ENCODE data around the gene PLXNB1. TPM values are rescaled to one million over a fixed set of nuclear protein-coding genes. Genes with fewer than 3 reads are reported as not detected.

The PLXNB1 gene
- total and polyA plus RNA-seq, 7 experiments from 2014 or later: 0.79 to 3.3 (median 2.7) TPM; not detected in 2

GRCh38 chr3:48387634-48388033 is 42.3 kb downstream of the PLXNB1 start:
- ChIA-PET CTCF (interaction anchor here (0.5 kb wide), 1 partner anchor 996 kb away, joined by 3 read pairs; no protein-coding TSS in a partner anchor), POLR2A (interaction anchor here (0.7 kb wide), 1 partner anchor 71 kb away, joined by 4 read pairs; no protein-coding TSS in a partner anchor)
- H3K27ac ChIP-seq (ENCODE audit: low read depth, low read length): no peak overlapping the region
- H3K4me3 ChIP-seq (ENCODE audit: low read length): no peak overlapping the region
- H3K27me3 ChIP-seq (ENCODE audit: control insufficient read depth in 2 of 2, insufficient read depth in 2 of 2, low read length in 2 of 2): no peaks in the 10 kb centered on the region
- Mint-ChIP-seq H3K4me3 (no peak overlapping the region), H3K27ac (no peak overlapping the region), H3K36me3 (peaks cover 0 to 4% (median 0%) of the 10 kb centered on the region in 5 donors), H3K4me1 (no peaks in the 10 kb centered on the region), H3K9me3 (peaks cover 0 to 2% (median 0%) of the 10 kb centered on the region in 11 donors), H3K27me3 (peaks cover 0 to 61% (median 6%) of the 10 kb centered on the region in 5 donors)
- no peaks in the 10 kb centered on the region for H3K4me1 ChIP-seq (ENCODE audit: control insufficient read depth in 2 of 2, insufficient read depth in 2 of 2, low read length in 2 of 2)
- ATAC-seq: no peak
- intact Hi-C loops (cut with micrococcal nuclease): no loop called here
- no peak for DNase-seq
- H3K9me3 ChIP-seq (ENCODE audit: control insufficient read depth in 2 of 3, low read length in 3 of 3): no peaks in the 10 kb centered on the region
- no peaks in the 10 kb centered on the region for H3K36me3 ChIP-seq (ENCODE audit: control insufficient read depth in 2 of 3, insufficient read depth in 3 of 3, low read length in 3 of 3)

- no peak overlapping the region for H3K27ac Mint-ChIP-seq
- H3K4me3 Mint-ChIP-seq: no peak overlapping the region
- no peaks in the 10 kb centered on the region for H3K4me1 ChIP-seq (ENCODE audit: control insufficient read depth in 2 of 2, insufficient read depth in 2 of 2, low read length in 2 of 2)
- peaks cover 0 to 9% (median 0%) of the 10 kb centered on the region in 5 donors for H3K27me3 Mint-ChIP-seq
- POLR2A ChIA-PET: no interaction called here
- H3K27ac ChIP-seq (ENCODE audit: low read depth, low read length): no peak overlapping the region
- no peaks in the 10 kb centered on the region for H3K9me3 ChIP-seq (ENCODE audit: control insufficient read depth in 2 of 3, low read length in 3 of 3)
- no peaks in the 10 kb centered on the region for H3K4me1 Mint-ChIP-seq
- no peak overlapping the region for H3K4me3 ChIP-seq (ENCODE audit: low read length)
- no peaks in the 10 kb centered on the region for H3K27me3 ChIP-seq (ENCODE audit: control insufficient read depth in 2 of 2, insufficient read depth in 2 of 2, low read length in 2 of 2)
- DNase-seq (no peak), ATAC-seq (no peak)
- H3K9me3 Mint-ChIP-seq: no peaks in the 10 kb centered on the region
- H3K36me3 Mint-ChIP-seq: no peaks in the 10 kb centered on the region
- intact Hi-C loops (cut with micrococcal nuclease): no loop called here
- no peaks in the 10 kb centered on the region for H3K36me3 ChIP-seq (ENCODE audit: control insufficient read depth in 2 of 3, insufficient read depth in 3 of 3, low read length in 3 of 3)
- CTCF ChIA-PET: interaction anchor here (0.7 kb wide), 1 partner anchor 28 kb away, joined by 3 read pairs; no protein-coding TSS in a partner anchor
Measured at GRCh38 chr3:48372862-48373435, 56.9 kb downstream of the PLXNB1 start.

GRCh38 chr3:48372377-48372770 is 57.5 kb downstream of the PLXNB1 start:
- Mint-ChIP-seq H3K36me3 (no peaks in the 10 kb centered on the region), H3K27me3 (peaks cover 0 to 5% (median 0%) of the 10 kb centered on the region in 5 donors), H3K27ac (no peak overlapping the region), H3K4me1 (no peaks in the 10 kb centered on the region), H3K4me3 (no peak overlapping the region), H3K9me3 (no peaks in the 10 kb centered on the region)
- Histone ChIP-seq H3K4me1 (ENCODE audit: control insufficient read depth in 2 of 2, insufficient read depth in 2 of 2, low read length in 2 of 2) (no peaks in the 10 kb centered on the region), H3K9me3 (ENCODE audit: control insufficient read depth in 2 of 3, low read length in 3 of 3) (no peaks in the 10 kb centered on the region), H3K36me3 (ENCODE audit: control insufficient read depth in 2 of 3, insufficient read depth in 3 of 3, low read length in 3 of 3) (no peaks in the 10 kb centered on the region), H3K27ac (ENCODE audit: low read depth, low read length) (no peak overlapping the region), H3K27me3 (ENCODE audit: control insufficient read depth in 2 of 2, insufficient read depth in 2 of 2, low read length in 2 of 2) (no peaks in the 10 kb centered on the region), H3K4me3 (ENCODE audit: low read length) (no peak overlapping the region)
- intact Hi-C loops (cut with micrococcal nuclease): no loop called here
- DNase-seq (no peak), ATAC-seq (no peak)
- ChIA-PET POLR2A (no interaction called here), CTCF (interaction anchor here (0.7 kb wide), 1 partner anchor 28 kb away, joined by 3 read pairs; no protein-coding TSS in a partner anchor)

GRCh38 chr3:48371651-48372376 is 58.1 kb downstream of the PLXNB1 start, which contains the start of gene FBXW12:
TSS of gene FBXW12 (plus strand) at chr3:48372219. CDS start at chr3:48372768, 549 bp downstream.
- H3K4me1 Mint-ChIP-seq: no peaks in the 10 kb centered on the region

GRCh38 chr3:48370333-48370713 is 59.6 kb downstream of the PLXNB1 start:
- Mint-ChIP-seq H3K4me1 (peaks cover 0 to 3% (median 0%) of the 10 kb centered on the region in 7 donors), H3K27ac (peak overlapping the region in 1 of 9 donors; percentile 11), H3K9me3 (peaks cover 0 to 3% (median 0%) of the 10 kb centered on the region in 11 donors), H3K27me3 (peaks cover 0 to 2% (median 0%) of the 10 kb centered on the region in 5 donors), H3K36me3 (no peaks in the 10 kb centered on the region), H3K4me3 (no peak overlapping the region)
- Histone ChIP-seq H3K27ac (ENCODE audit: low read depth, low read length) (no peak overlapping the region), H3K36me3 (ENCODE audit: control insufficient read depth in 2 of 3, insufficient read depth in 3 of 3, low read length in 3 of 3) (no peaks in the 10 kb centered on the region), H3K27me3 (ENCODE audit: control insufficient read depth in 2 of 2, insufficient read depth in 2 of 2, low read length in 2 of 2) (no peaks in the 10 kb centered on the region), H3K4me1 (ENCODE audit: control insufficient read depth in 2 of 2, insufficient read depth in 2 of 2, low read length in 2 of 2) (no peaks in the 10 kb centered on the region), H3K9me3 (ENCODE audit: control insufficient read depth in 2 of 3, low read length in 3 of 3) (no peaks in the 10 kb centered on the region), H3K4me3 (ENCODE audit: low read length) (no peak overlapping the region)
- DNase-seq: no peak
- intact Hi-C loops (cut with micrococcal nuclease): no loop called here
- ChIA-PET CTCF (no interaction called here), POLR2A (no interaction called here)
- ATAC-seq: no peak

More at GRCh38 chr3:48371651-48372376, 58.1 kb downstream of the PLXNB1 start, which contains the start of gene FBXW12:
- DNase-seq (no peak), ATAC-seq (no peak)
- peaks cover 0 to 2% (median 0%) of the 10 kb centered on the region in 5 donors for H3K27me3 Mint-ChIP-seq
- no peaks in the 10 kb centered on the region for H3K36me3 Mint-ChIP-seq
- no peak within 1 kb of the TSS for H3K4me3 Mint-ChIP-seq
- no peaks in the 10 kb centered on the region for H3K9me3 ChIP-seq (ENCODE audit: control insufficient read depth in 2 of 3, low read length in 3 of 3)
- H3K27ac ChIP-seq (ENCODE audit: low read depth, low read length): no peak within 1 kb of the TSS
- H3K27ac Mint-ChIP-seq: no peak within 1 kb of the TSS
- no peaks in the 10 kb centered on the region for H3K36me3 ChIP-seq (ENCODE audit: control insufficient read depth in 2 of 3, insufficient read depth in 3 of 3, low read length in 3 of 3)
- no peaks in the 10 kb centered on the region for H3K4me1 ChIP-seq (ENCODE audit: control insufficient read depth in 2 of 2, insufficient read depth in 2 of 2, low read length in 2 of 2)
- intact Hi-C loops (cut with micrococcal nuclease): no loop called here
- CTCF ChIA-PET: interaction anchor here (0.7 kb wide), 1 partner anchor 117 kb away, joined by 4 read pairs; no protein-coding TSS in a partner anchor
- H3K27me3 ChIP-seq (ENCODE audit: control insufficient read depth in 2 of 2, insufficient read depth in 2 of 2, low read length in 2 of 2): no peaks in the 10 kb centered on the region
- POLR2A ChIA-PET: no interaction called here
- H3K9me3 Mint-ChIP-seq: no peaks in the 10 kb centered on the region
- H3K4me3 ChIP-seq (ENCODE audit: low read length): no peak within 1 kb of the TSS

GRCh38 chr3:48369693-48370332 is 60.1 kb downstream of the PLXNB1 start:
- no peaks in the 10 kb centered on the region for H3K27me3 ChIP-seq (ENCODE audit: control insufficient read depth in 2 of 2, insufficient read depth in 2 of 2, low read length in 2 of 2)
- no peaks in the 10 kb centered on the region for H3K4me1 ChIP-seq (ENCODE audit: control insufficient read depth in 2 of 2, insufficient read depth in 2 of 2, low read length in 2 of 2)
- peak overlapping the region in 1 of 9 donors; percentile 26 for H3K27ac Mint-ChIP-seq
- ATAC-seq: no peak
- H3K4me1 Mint-ChIP-seq: peaks cover 0 to 3% (median 0%) of the 10 kb centered on the region in 7 donors
- intact Hi-C loops (cut with micrococcal nuclease): no loop called here
- peaks cover 0 to 5% (median 0%) of the 10 kb centered on the region in 5 donors for H3K27me3 Mint-ChIP-seq
- no peak overlapping the region for H3K27ac ChIP-seq (ENCODE audit: low read depth, low read length)
- H3K36me3 ChIP-seq (ENCODE audit: control insufficient read depth in 2 of 3, insufficient read depth in 3 of 3, low read length in 3 of 3): no peaks in the 10 kb centered on the region
- H3K9me3 Mint-ChIP-seq: peaks cover 0 to 4% (median 0%) of the 10 kb centered on the region in 11 donors
- ChIA-PET POLR2A (no interaction called here), CTCF (no interaction called here)
- no peak overlapping the region for H3K4me3 Mint-ChIP-seq
- H3K4me3 ChIP-seq (ENCODE audit: low read length): no peak overlapping the region
- H3K9me3 ChIP-seq (ENCODE audit: control insufficient read depth in 2 of 3, low read length in 3 of 3): no peaks in the 10 kb centered on the region
- DNase-seq: no peak
- no peaks in the 10 kb centered on the region for H3K36me3 Mint-ChIP-seq

Measured in naive thymus-derived CD4-positive, alpha-beta T cell (primary cell).